Progenitor cell of endocrine pancreas (in vitro differentiated cells): Measurements from ENCODE around the gene ZCCHC8. TPM values are rescaled to one million over a fixed set of nuclear protein-coding genes. Genes with fewer than 3 reads are reported as not detected.
"Not testable (repeated sequence)": the region's sequence is repeated elsewhere in the genome, so short reads cannot be mapped to it uniquely, and the experiment has no call there.

Source experiments
- DNase-seq: peaks from one replicate; pipeline ENCODE4 v3.0.0; 2021; ENCODE audit warnings: low spot score; ENCODE audit not compliant: unreplicated experiment
- H3K27ac Mint-ChIP-seq: 2 replicates; pipeline ENCODE4 v1.8.0; 2021; ENCODE audit warnings: mild to moderate bottlenecking, moderate library complexity, mixed read lengths
- H3K27me3 Mint-ChIP-seq: 2 replicates; pipeline ENCODE4 v1.8.0; 2021; ENCODE audit warnings: mixed read lengths
- H3K36me3 Mint-ChIP-seq: 2 replicates; pipeline ENCODE4 v1.8.0; 2022; ENCODE audit warnings: mixed read lengths; ENCODE audit not compliant: insufficient read depth
- H3K4me1 Mint-ChIP-seq: 2 replicates; pipeline ENCODE4 v1.8.0; 2021; ENCODE audit warnings: low read depth, mixed read lengths
- H3K4me3 Mint-ChIP-seq: 2 replicates; pipeline ENCODE4 v1.8.0; 2021; ENCODE audit warnings: low read depth, mild to moderate bottlenecking, moderate library complexity, mixed read lengths
- H3K9me3 Mint-ChIP-seq: 2 replicates; pipeline ENCODE4 v1.8.0; 2021; ENCODE audit warnings: low read depth, mixed read lengths
- total RNA-seq: library from RNA; stranded (reverse); gene quantifications from 2 replicates; pipeline ENCODE4 v1.2.1, GENCODE V29; 2021
- TF ChIP-seq, protein P1 (sequence below): fragments of 200-600 bp; sonication (generic); IDR thresholded peaks from one replicate; pipeline ENCODE4 v1.5.0; 2021; ENCODE audit warnings: antibody characterized with exemption, mild to moderate bottlenecking; ENCODE audit not compliant: unreplicated experiment

Gene ZCCHC8
- total RNA-seq, 1 donor from 2014 or later, result 33.4 TPM

DNA sequence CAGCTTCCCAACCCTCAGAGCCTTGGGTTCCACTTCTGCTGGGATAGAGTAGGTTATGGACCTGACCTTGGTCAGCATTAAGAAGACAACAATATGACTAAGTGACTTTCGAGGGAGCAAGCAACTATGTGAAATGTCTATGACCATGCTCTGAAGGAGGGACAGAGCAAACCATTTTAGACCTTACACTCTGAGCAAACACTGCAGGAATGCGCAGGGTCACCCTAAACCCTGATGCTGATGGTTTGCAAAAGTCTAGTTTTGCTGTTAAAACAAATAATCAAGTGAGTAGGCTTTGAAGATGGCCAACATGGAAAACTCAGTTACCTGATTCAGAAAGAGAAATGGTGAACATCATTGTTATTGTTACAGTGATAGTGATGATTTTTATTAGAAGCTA is 8.7 kb downstream of the ZCCHC8 start:
- H3K9me3 Mint-ChIP-seq, result no peaks in the 10 kb centered on the region
- H3K4me1 Mint-ChIP-seq, result peaks cover 7% of the 10 kb centered on the region
- DNase-seq, result no peak
- peak overlapping the region; percentile 45 for H3K27ac Mint-ChIP-seq
- H3K36me3 Mint-ChIP-seq, result peaks cover 25% of the 10 kb centered on the region
- H3K4me3 Mint-ChIP-seq, result no peak overlapping the region
- no peaks in the 10 kb centered on the region for H3K27me3 Mint-ChIP-seq
- TF ChIP-seq, protein P1, sequence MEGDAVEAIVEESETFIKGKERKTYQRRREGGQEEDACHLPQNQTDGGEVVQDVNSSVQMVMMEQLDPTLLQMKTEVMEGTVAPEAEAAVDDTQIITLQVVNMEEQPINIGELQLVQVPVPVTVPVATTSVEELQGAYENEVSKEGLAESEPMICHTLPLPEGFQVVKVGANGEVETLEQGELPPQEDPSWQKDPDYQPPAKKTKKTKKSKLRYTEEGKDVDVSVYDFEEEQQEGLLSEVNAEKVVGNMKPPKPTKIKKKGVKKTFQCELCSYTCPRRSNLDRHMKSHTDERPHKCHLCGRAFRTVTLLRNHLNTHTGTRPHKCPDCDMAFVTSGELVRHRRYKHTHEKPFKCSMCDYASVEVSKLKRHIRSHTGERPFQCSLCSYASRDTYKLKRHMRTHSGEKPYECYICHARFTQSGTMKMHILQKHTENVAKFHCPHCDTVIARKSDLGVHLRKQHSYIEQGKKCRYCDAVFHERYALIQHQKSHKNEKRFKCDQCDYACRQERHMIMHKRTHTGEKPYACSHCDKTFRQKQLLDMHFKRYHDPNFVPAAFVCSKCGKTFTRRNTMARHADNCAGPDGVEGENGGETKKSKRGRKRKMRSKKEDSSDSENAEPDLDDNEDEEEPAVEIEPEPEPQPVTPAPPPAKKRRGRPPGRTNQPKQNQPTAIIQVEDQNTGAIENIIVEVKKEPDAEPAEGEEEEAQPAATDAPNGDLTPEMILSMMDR, result no peak

DNA sequence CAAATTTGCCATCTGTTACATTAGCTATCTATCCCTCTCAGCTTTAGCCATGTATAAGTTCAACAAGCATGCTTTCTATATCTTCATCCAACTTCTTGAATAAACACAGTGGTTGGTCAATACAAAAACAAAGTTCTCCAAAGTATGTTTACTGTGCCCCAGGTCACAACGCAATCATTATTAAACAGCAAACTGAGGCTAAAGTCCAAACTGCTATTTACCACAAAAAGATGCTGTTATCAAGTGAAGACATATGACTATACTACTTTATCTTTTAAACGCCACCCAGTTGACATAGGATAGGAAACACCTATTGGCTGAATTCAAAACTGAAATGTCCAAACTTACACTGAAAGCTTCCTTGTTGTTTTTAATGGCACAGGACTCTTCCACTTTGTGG is 11.7 kb downstream of the ZCCHC8 start:
- Mint-ChIP-seq H3K4me1 (peaks cover 7% of the 10 kb centered on the region), H3K27me3 (no peaks in the 10 kb centered on the region), H3K27ac (peak overlapping the region; percentile 22), H3K9me3 (no peaks in the 10 kb centered on the region), H3K36me3 (peaks cover 30% of the 10 kb centered on the region), H3K4me3 (no peak overlapping the region)
- TF ChIP-seq, protein P1, result no peak
- DNase-seq, result no peak

DNA sequence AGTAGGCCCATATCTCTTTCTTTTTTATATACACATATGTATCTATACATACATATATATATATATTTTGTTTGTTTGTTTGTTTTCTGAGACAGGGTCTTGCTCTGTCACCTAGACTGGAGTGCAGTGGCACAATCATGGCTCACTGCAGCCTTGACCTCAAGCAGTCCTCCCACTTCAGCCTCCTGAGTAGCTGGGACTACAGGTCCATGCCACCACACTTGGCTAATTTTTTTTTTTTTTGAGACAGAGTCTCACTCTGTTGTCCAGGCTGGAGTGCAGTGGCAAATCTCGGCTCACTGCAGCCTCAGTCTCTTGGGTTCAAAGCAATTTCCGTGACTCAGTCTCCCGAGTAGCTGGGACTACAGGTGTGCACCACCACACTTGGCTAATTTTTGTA is 12.9 kb downstream of the ZCCHC8 start:
- not testable (repeated sequence) for H3K4me3 Mint-ChIP-seq, H3K9me3 Mint-ChIP-seq, H3K27ac Mint-ChIP-seq, H3K27me3 Mint-ChIP-seq, DNase-seq, H3K4me1 Mint-ChIP-seq
- peaks cover 34% of the 10 kb centered on the region for H3K36me3 Mint-ChIP-seq

DNA sequence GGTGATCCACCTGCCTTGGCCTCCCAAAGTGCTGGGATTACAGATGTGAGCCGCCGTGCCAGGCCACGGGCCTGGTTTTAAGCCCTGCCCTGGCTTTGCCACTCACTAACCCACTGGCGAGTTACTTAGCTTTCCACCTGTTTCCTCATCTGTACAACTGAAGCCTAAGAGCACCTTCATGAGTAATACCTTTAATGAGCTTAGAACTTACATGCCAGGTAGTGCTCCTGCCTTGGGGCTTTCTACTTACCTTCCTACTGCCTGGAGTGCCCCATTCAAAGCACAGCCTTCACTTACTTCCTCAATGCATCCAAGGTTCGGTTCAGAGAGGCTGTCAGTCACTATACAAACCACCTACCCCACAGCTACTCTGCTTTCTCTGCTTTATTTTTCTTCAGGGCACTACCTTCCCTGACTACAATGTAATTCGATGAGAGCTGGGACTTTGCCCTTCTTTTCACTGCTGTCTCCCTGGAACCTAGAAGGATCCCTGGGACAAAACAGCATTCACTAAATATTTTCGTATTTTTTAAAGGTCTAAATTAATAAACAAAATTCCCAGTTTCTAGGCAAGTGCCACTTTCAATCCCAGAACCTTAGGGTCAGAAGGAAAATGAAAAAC is 13.8 kb downstream of the ZCCHC8 start:
- no peaks in the 10 kb centered on the region for H3K9me3 Mint-ChIP-seq
- H3K27ac Mint-ChIP-seq, result peak overlapping the region; percentile 83
- DNase-seq, result no peak
- H3K4me3 Mint-ChIP-seq, result no peak overlapping the region
- H3K4me1 Mint-ChIP-seq, result peaks cover 7% of the 10 kb centered on the region
- peaks cover 28% of the 10 kb centered on the region for H3K36me3 Mint-ChIP-seq
- H3K27me3 Mint-ChIP-seq, result no peaks in the 10 kb centered on the region
- TF ChIP-seq, protein P1, result no peak

DNA sequence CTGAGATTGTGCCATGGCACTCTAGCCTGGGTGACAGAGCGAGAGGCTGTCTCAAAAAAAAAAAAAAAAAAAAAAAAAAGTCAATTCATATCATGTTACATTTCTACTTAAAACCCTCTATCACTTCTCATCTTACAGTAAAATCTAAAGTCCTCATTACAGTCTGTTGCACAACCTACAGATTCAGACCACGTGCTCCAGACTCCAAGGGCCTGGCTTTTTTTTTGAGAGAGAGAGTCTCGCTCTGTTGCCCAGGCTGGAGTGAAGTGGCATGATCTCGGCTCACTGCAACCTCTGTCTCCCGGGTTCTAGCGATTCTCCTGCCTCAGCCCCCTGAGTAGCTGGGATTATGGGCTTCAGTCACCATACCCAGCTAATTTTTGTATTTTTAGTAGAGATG is 14.4 kb downstream of the ZCCHC8 start:
- H3K4me1 Mint-ChIP-seq, H3K4me3 Mint-ChIP-seq, H3K27ac Mint-ChIP-seq, H3K9me3 Mint-ChIP-seq, DNase-seq, H3K27me3 Mint-ChIP-seq: not testable (repeated sequence)
- peaks cover 25% of the 10 kb centered on the region for H3K36me3 Mint-ChIP-seq

DNA sequence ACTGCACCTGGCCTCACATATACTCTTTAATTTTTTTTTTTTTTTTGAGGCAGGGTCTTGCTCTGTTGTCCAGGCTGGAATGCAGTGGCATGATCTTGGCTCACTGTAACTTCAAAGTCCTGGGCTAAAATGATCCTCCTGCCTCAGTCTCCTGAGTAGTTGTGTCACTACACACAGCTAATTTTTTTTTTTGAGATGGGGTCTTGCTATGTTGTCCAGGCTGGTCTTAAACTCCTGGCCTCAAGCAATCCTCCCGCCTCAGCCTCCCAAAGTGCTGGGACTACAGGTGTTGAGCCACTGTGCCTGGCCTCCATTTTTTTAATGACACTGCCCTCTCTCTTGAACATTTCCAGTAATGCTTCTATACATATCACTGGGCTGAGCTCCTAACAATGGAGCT is 16.3 kb downstream of the ZCCHC8 start:
- not testable (repeated sequence) for H3K27ac Mint-ChIP-seq, H3K27me3 Mint-ChIP-seq, H3K9me3 Mint-ChIP-seq, H3K4me3 Mint-ChIP-seq, DNase-seq, H3K4me1 Mint-ChIP-seq
- peaks cover 27% of the 10 kb centered on the region for H3K36me3 Mint-ChIP-seq

DNA sequence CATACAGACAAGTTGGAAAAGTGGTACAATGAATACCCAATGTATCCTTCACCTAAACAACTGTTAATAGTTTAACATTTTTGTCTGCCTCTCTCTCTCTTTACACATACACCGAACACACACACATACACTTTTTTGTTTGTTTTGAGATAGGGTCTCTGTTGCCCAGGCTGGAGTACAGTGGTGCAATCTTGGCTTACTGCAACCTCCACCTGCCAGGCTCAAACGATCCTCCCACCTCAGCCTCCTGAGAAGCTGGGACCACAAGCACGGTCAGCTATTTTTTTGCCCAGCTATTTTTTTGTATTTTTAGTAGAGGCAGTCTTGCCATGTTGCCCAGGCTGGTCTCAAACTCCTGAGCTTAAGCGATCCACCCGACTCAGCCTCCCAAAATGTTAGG is 16.8 kb downstream of the ZCCHC8 start:
- Mint-ChIP-seq H3K36me3 (peaks cover 25% of the 10 kb centered on the region), H3K27me3 (no peaks in the 10 kb centered on the region), H3K4me1 (peaks cover 2% of the 10 kb centered on the region), H3K4me3 (no peak overlapping the region), H3K9me3 (no peaks in the 10 kb centered on the region), H3K27ac (peak overlapping the region; percentile 27)
- DNase-seq, result no peak
- TF ChIP-seq, protein P1, result no peak
